ENCODE results near the gene CYFIP1.

Gene CYFIP1

GRCh38 chr15:22974745-22975144, 5.4 kb downstream of the CYFIP1 start:
- no peak overlapping the region for H3K4me2 ChIP-seq (ENCODE audit: low read length)
- peaks cover 10% of the 10 kb centered on the region for H3K79me2 ChIP-seq (ENCODE audit: control insufficient read depth, insufficient read depth, low read length, poor library complexity)
- H3K4me1 ChIP-seq (ENCODE audit: control insufficient read depth in 1 of 2, insufficient read depth in 2 of 2, low read length in 2 of 2): peaks cover 0 to 6% of the 10 kb centered on the region in 2 experiments
- no peak overlapping the region for H4K91ac ChIP-seq (ENCODE audit: low read depth, low read length)
- no peak overlapping the region for H3K4me3 ChIP-seq (ENCODE audit: low read depth, low read length)
- H3K36me3 ChIP-seq (ENCODE audit: control insufficient read depth in 1 of 2, insufficient read depth in 2 of 2, low read length in 2 of 2): no peaks in the 10 kb centered on the region
- H3K9ac ChIP-seq (ENCODE audit: low read length): no peak overlapping the region
- no peak overlapping the region for H3K18ac ChIP-seq (ENCODE audit: low read length)
- no peak overlapping the region for H2BK120ac ChIP-seq (ENCODE audit: insufficient read depth, low read length, poor library complexity)
- no peaks in the 10 kb centered on the region for H3K27me3 ChIP-seq (ENCODE audit: insufficient read depth, low read length)
- no peak overlapping the region for H4K8ac ChIP-seq (ENCODE audit: low read depth, low read length)
- peak in 1 of 2 donors; percentile 31 for DNase-seq
- no peak overlapping the region for H2BK5ac ChIP-seq (ENCODE audit: low read depth, low read length, poor library complexity)
- no peak overlapping the region for H3K14ac ChIP-seq (ENCODE audit: low read length)
- no peaks in the 10 kb centered on the region for H3K9me3 ChIP-seq (ENCODE audit: insufficient read depth, low read depth, low read length)
- H2AK5ac ChIP-seq (ENCODE audit: low read length): no peak overlapping the region
- H4K12ac ChIP-seq (ENCODE audit: low read depth, low read length): no peak overlapping the region
- H2BK12ac ChIP-seq (ENCODE audit: low read length): no peak overlapping the region
- no peak overlapping the region for H3K4ac ChIP-seq (ENCODE audit: low read depth, low read length)
- no CpG with 5 or more reads among the region's 4 CpGs for WGBS (ENCODE audit: extremely low coverage, insufficient coverage, insufficient read length)
- no peak overlapping the region for H3K27ac ChIP-seq (ENCODE audit: low read depth, low read length)
- H3K23ac ChIP-seq (ENCODE audit: low read length): no peak overlapping the region
- no peak overlapping the region for H2AFZ ChIP-seq (ENCODE audit: insufficient read depth, low read length, poor library complexity)
- no peaks in the 10 kb centered on the region for H3K79me1 ChIP-seq (ENCODE audit: low read length)

GRCh38 chr15:22973987-22974386, 6.2 kb downstream of the CYFIP1 start:
- Histone ChIP-seq H3K4me3 (ENCODE audit: low read depth, low read length) (no peak overlapping the region), H2AK5ac (ENCODE audit: low read length) (no peak overlapping the region), H2AFZ (ENCODE audit: insufficient read depth, low read length, poor library complexity) (no peak overlapping the region), H3K4ac (ENCODE audit: low read depth, low read length) (peak overlapping the region; percentile 88), H3K14ac (ENCODE audit: low read length) (no peak overlapping the region), H3K9me3 (ENCODE audit: insufficient read depth, low read depth, low read length) (no peaks in the 10 kb centered on the region), H3K27me3 (ENCODE audit: insufficient read depth, low read length) (no peaks in the 10 kb centered on the region), H2BK12ac (ENCODE audit: low read length) (no peak overlapping the region), H3K23ac (ENCODE audit: low read length) (no peak overlapping the region), H2BK120ac (ENCODE audit: insufficient read depth, low read length, poor library complexity) (no peak overlapping the region), H3K36me3 (ENCODE audit: control insufficient read depth in 1 of 2, insufficient read depth in 2 of 2, low read length in 2 of 2) (no peaks in the 10 kb centered on the region), H2BK5ac (ENCODE audit: low read depth, low read length, poor library complexity) (no peak overlapping the region), H3K18ac (ENCODE audit: low read length) (no peak overlapping the region), H4K12ac (ENCODE audit: low read depth, low read length) (no peak overlapping the region), H3K4me1 (ENCODE audit: control insufficient read depth in 1 of 2, insufficient read depth in 2 of 2, low read length in 2 of 2) (peaks cover 0 to 4% of the 10 kb centered on the region in 2 experiments), H3K9ac (ENCODE audit: low read length) (no peak overlapping the region), H4K8ac (ENCODE audit: low read depth, low read length) (no peak overlapping the region), H3K79me2 (ENCODE audit: control insufficient read depth, insufficient read depth, low read length, poor library complexity) (peaks cover 8% of the 10 kb centered on the region), H4K91ac (ENCODE audit: low read depth, low read length) (no peak overlapping the region), H3K79me1 (ENCODE audit: low read length) (no peaks in the 10 kb centered on the region), H3K4me2 (ENCODE audit: low read length) (no peak overlapping the region), H3K27ac (ENCODE audit: low read depth, low read length) (no peak overlapping the region)
- no peak for DNase-seq
- whole genome bisulfite sequencing (ENCODE audit: extremely low coverage, insufficient coverage, insufficient read length): no CpG with 5 or more reads among the region's 4 CpGs

- H4K12ac ChIP-seq (ENCODE audit: low read depth, low read length): no peak overlapping the region
- no peak overlapping the region for H2BK12ac ChIP-seq (ENCODE audit: low read length)
- H3K18ac ChIP-seq (ENCODE audit: low read length): no peak overlapping the region
- DNase-seq: peak in 1 of 2 donors; percentile 43
- H2BK120ac ChIP-seq (ENCODE audit: insufficient read depth, low read length, poor library complexity): no peak overlapping the region
- no peak overlapping the region for H4K8ac ChIP-seq (ENCODE audit: low read depth, low read length)
- H2BK5ac ChIP-seq (ENCODE audit: low read depth, low read length, poor library complexity): no peak overlapping the region
- no peak overlapping the region for H2AK5ac ChIP-seq (ENCODE audit: low read length)
- no peak overlapping the region for H3K27ac ChIP-seq (ENCODE audit: low read depth, low read length)
- WGBS (ENCODE audit: extremely low coverage, insufficient coverage, insufficient read length): no CpG with 5 or more reads among the region's 5 CpGs
- no peak overlapping the region for H3K4me3 ChIP-seq (ENCODE audit: low read depth, low read length)
- H4K91ac ChIP-seq (ENCODE audit: low read depth, low read length): no peak overlapping the region
- peak overlapping the region; percentile 12 for H3K4ac ChIP-seq (ENCODE audit: low read depth, low read length)
- no peaks in the 10 kb centered on the region for H3K27me3 ChIP-seq (ENCODE audit: insufficient read depth, low read length)
- no peak overlapping the region for H3K14ac ChIP-seq (ENCODE audit: low read length)
- no peaks in the 10 kb centered on the region for H3K4me1 ChIP-seq (ENCODE audit: control insufficient read depth in 1 of 2, insufficient read depth in 2 of 2, low read length in 2 of 2)
- H3K9me3 ChIP-seq (ENCODE audit: insufficient read depth, low read depth, low read length): no peaks in the 10 kb centered on the region
- peaks cover 12% of the 10 kb centered on the region for H3K79me2 ChIP-seq (ENCODE audit: control insufficient read depth, insufficient read depth, low read length, poor library complexity)
- H2AFZ ChIP-seq (ENCODE audit: insufficient read depth, low read length, poor library complexity): no peak overlapping the region
- H3K9ac ChIP-seq (ENCODE audit: low read length): no peak overlapping the region
- H3K4me2 ChIP-seq (ENCODE audit: low read length): no peak overlapping the region
- H3K23ac ChIP-seq (ENCODE audit: low read length): no peak overlapping the region
- no peaks in the 10 kb centered on the region for H3K79me1 ChIP-seq (ENCODE audit: low read length)
- no peaks in the 10 kb centered on the region for H3K36me3 ChIP-seq (ENCODE audit: control insufficient read depth in 1 of 2, insufficient read depth in 2 of 2, low read length in 2 of 2)
These were observed 6.9 kb downstream of the CYFIP1 start for GRCh38 chr15:22973286-22973685.

GRCh38 chr15:22969489-22969888, 10.7 kb downstream of the CYFIP1 start:
- no peak for DNase-seq
- Histone ChIP-seq H2AFZ (ENCODE audit: insufficient read depth, low read length, poor library complexity) (no peak overlapping the region), H3K27me3 (ENCODE audit: insufficient read depth, low read length) (no peaks in the 10 kb centered on the region), H3K27ac (ENCODE audit: low read depth, low read length) (no peak overlapping the region), H3K9ac (ENCODE audit: low read length) (no peak overlapping the region), H3K79me2 (ENCODE audit: control insufficient read depth, insufficient read depth, low read length, poor library complexity) (peaks cover 9% of the 10 kb centered on the region), H3K4ac (ENCODE audit: low read depth, low read length) (no peak overlapping the region), H3K18ac (ENCODE audit: low read length) (no peak overlapping the region), H4K8ac (ENCODE audit: low read depth, low read length) (no peak overlapping the region), H4K91ac (ENCODE audit: low read depth, low read length) (no peak overlapping the region), H3K9me3 (ENCODE audit: insufficient read depth, low read depth, low read length) (no peaks in the 10 kb centered on the region), H2AK5ac (ENCODE audit: low read length) (no peak overlapping the region), H3K4me2 (ENCODE audit: low read length) (no peak overlapping the region), H4K12ac (ENCODE audit: low read depth, low read length) (no peak overlapping the region), H3K23ac (ENCODE audit: low read length) (no peak overlapping the region), H3K4me1 (ENCODE audit: control insufficient read depth in 1 of 2, insufficient read depth in 2 of 2, low read length in 2 of 2) (peaks cover 2% of the 10 kb centered on the region in 2 experiments), H2BK120ac (ENCODE audit: insufficient read depth, low read length, poor library complexity) (no peak overlapping the region), H3K4me3 (ENCODE audit: low read depth, low read length) (no peak overlapping the region), H3K36me3 (ENCODE audit: control insufficient read depth in 1 of 2, insufficient read depth in 2 of 2, low read length in 2 of 2) (peaks cover 0 to 3% of the 10 kb centered on the region in 2 experiments), H2BK12ac (ENCODE audit: low read length) (no peak overlapping the region), H3K79me1 (ENCODE audit: low read length) (no peaks in the 10 kb centered on the region), H2BK5ac (ENCODE audit: low read depth, low read length, poor library complexity) (no peak overlapping the region), H3K14ac (ENCODE audit: low read length) (no peak overlapping the region)
- no CpG with 5 or more reads among the region's 3 CpGs for WGBS (ENCODE audit: extremely low coverage, insufficient coverage, insufficient read length)
